IMR-90 (cell line): ENCODE results near the gene STX17. TPM values are rescaled to one million over a fixed set of nuclear protein-coding genes. Genes with fewer than 3 reads are reported as not detected.

Experiments
- ATAC-seq: fragments of 200-7000 bp; cut with Tn5 transposase; 2 replicates; pipeline ENCODE4 v1.9.1; 2020; ENCODE audit warnings: low read depth, mild to moderate bottlenecking, moderate library complexity
- BruUV-seq: library from RNA; stranded (reverse); fragments of 400-500 nt; replicated peaks from 2 replicates; lab custom pipeline; 2021; lab: Mats Ljungman, UMichigan
- CTCF ChIA-PET: fragments of 300-600 bp; formaldehyde crosslinking; extraction: SDS; loops from one replicate; lab custom pipeline; 2021; ENCODE audit warnings: antibody characterized with exemption; lab: Yijun Ruan, JAX
- POLR2A ChIA-PET: fragments of 300-600 bp; sonication (Branson Sonifier 250); formaldehyde crosslinking; loops from one replicate; lab custom pipeline; 2022; ENCODE audit warnings: antibody characterized with exemption; ENCODE audit not compliant: unreplicated experiment; lab: Charles Lee
- DNase-seq: peaks from one replicate; pipeline ENCODE4 v3.0.0; 2013
- H2AFZ ChIP-seq: replicated peaks from 2 replicates; pipeline ENCODE3; 2013; ENCODE audit warnings: low read length, mild to moderate bottlenecking; ENCODE audit not compliant: poor library complexity
- H2AK5ac ChIP-seq: 2 replicates; pipeline ENCODE4 v1.6.1; 2013; ENCODE audit warnings: low read depth, low read length, inconsistent platforms
- H2AK9ac ChIP-seq: replicated peaks from 2 replicates; pipeline ENCODE3; 2013; ENCODE audit warnings: mild to moderate bottlenecking, low read depth, low read length, moderate library complexity; ENCODE audit not compliant: poor library complexity
- H2BK120ac ChIP-seq: 2 replicates; pipeline ENCODE4 v1.6.1; 2013; ENCODE audit warnings: low read depth, low read length, inconsistent platforms
- H2BK15ac ChIP-seq: 3 replicates; pipeline ENCODE4 v1.6.1; 2013; ENCODE audit warnings: low read depth, low read length, inconsistent platforms
- H2BK20ac ChIP-seq: 2 replicates; pipeline ENCODE4 v1.6.1; 2013; ENCODE audit warnings: low read depth, mild to moderate bottlenecking, inconsistent platforms, low read length, moderate library complexity
- H2BK5ac ChIP-seq: 2 replicates; pipeline ENCODE4 v1.6.1; 2013; ENCODE audit warnings: mild to moderate bottlenecking, low read depth, low read length, inconsistent platforms; ENCODE audit not compliant: poor library complexity, severe bottlenecking
- H3K14ac ChIP-seq: replicated peaks from 2 replicates; pipeline ENCODE4 v1.6.1; 2013; ENCODE audit warnings: low read depth, low read length, inconsistent platforms
- H3K18ac ChIP-seq: 2 replicates; pipeline ENCODE4 v1.6.1; 2013; ENCODE audit warnings: low read depth, low read length, control low read depth
- H3K23ac ChIP-seq: 2 replicates; pipeline ENCODE4 v1.6.1; 2013; ENCODE audit warnings: low read depth, low read length, inconsistent platforms
- H3K27ac ChIP-seq: 2 replicates; pipeline ENCODE4 v1.5.1; 2013; ENCODE audit warnings: mild to moderate bottlenecking, control low read depth, low read length; ENCODE audit not compliant: insufficient read depth
- H3K27me3 ChIP-seq: 2 replicates; pipeline ENCODE4 v1.6.1; 2013; ENCODE audit warnings: low read length; ENCODE audit not compliant: control insufficient read depth, insufficient read depth
- H3K36me3 ChIP-seq: 2 replicates; pipeline ENCODE4 v1.6.1; 2013; ENCODE audit warnings: low read length, mixed read lengths; ENCODE audit not compliant: control insufficient read depth, insufficient read depth
- H3K4ac ChIP-seq: 2 replicates; pipeline ENCODE4 v1.6.1; 2013; ENCODE audit warnings: low read depth, low read length, inconsistent platforms
- H3K4me1 ChIP-seq: 2 replicates; pipeline ENCODE4 v1.6.1; 2013; ENCODE audit warnings: low read length, mixed read lengths; ENCODE audit not compliant: control insufficient read depth, insufficient read depth
- H3K4me2 ChIP-seq: 2 replicates; pipeline ENCODE4 v1.6.1; 2013; ENCODE audit warnings: low read depth, mild to moderate bottlenecking, control low read depth, low read length, moderate library complexity
- H3K4me3 ChIP-seq: 2 replicates; pipeline ENCODE4 v1.5.1; 2013; ENCODE audit warnings: low read depth, mild to moderate bottlenecking, control low read depth, low read length, moderate library complexity; ENCODE audit not compliant: insufficient read depth
- H3K56ac ChIP-seq: 2 replicates; pipeline ENCODE4 v1.6.1; 2013; ENCODE audit warnings: low read length, inconsistent platforms; ENCODE audit not compliant: insufficient read depth; ENCODE audit errors: extremely low read depth
- H3K79me1 ChIP-seq, 2 experiments: 2 replicates each; pipeline ENCODE4 v1.6.1; 2013; ENCODE audit warnings: low read length in 2 of 2, inconsistent platforms in 1 of 2, low read depth in 1 of 2
- H3K9ac ChIP-seq: 2 replicates; pipeline ENCODE4 v1.6.1; 2013; ENCODE audit warnings: low read depth, low read length, control low read depth
- H3K9me1 ChIP-seq: 2 replicates; pipeline ENCODE4 v1.6.1; 2013; ENCODE audit warnings: low read length, inconsistent platforms; ENCODE audit not compliant: insufficient read depth
- H3K9me3 ChIP-seq: 2 replicates; pipeline ENCODE4 v1.6.1; 2013; ENCODE audit warnings: low read length; ENCODE audit not compliant: control insufficient read depth, insufficient read depth
- H4K20me1 ChIP-seq: 2 replicates; pipeline ENCODE4 v1.6.1; 2013; ENCODE audit warnings: low read length, inconsistent platforms; ENCODE audit not compliant: insufficient read depth
- H4K5ac ChIP-seq: 2 replicates; pipeline ENCODE4 v1.6.1; 2013; ENCODE audit warnings: mild to moderate bottlenecking, low read depth, low read length, control low read depth
- H4K8ac ChIP-seq, 2 experiments: 2 replicates each; pipeline ENCODE4 v1.6.1; 2013; ENCODE audit warnings: low read depth in 2 of 2, low read length in 2 of 2, control low read depth in 1 of 2, inconsistent platforms in 1 of 2
- H4K91ac ChIP-seq: 2 replicates; pipeline ENCODE4 v1.6.1; 2013; ENCODE audit warnings: low read depth, low read length, inconsistent platforms; ENCODE audit not compliant: insufficient read depth
- BHLHE40 ChIP-seq: fragments of 150-350 bp; IDR thresholded peaks from 2 replicates; pipeline ENCODE4 v1.6.1; 2016; ENCODE audit warnings: mild to moderate bottlenecking, low read depth, low read length
- CEBPB ChIP-seq: IDR thresholded peaks from 2 replicates; pipeline ENCODE4 v1.6.1; 2012; ENCODE audit warnings: low read depth, low read length, improper control_type of control experiment
- CHD1 ChIP-seq: IDR thresholded peaks from 2 replicates; pipeline ENCODE4 v1.6.1; 2012; ENCODE audit warnings: low read depth, low read length, improper control_type of control experiment
- ELK1 ChIP-seq: fragments of 150-350 bp; IDR thresholded peaks from 2 replicates; pipeline ENCODE4 v1.6.1; 2016; ENCODE audit warnings: low read depth, mild to moderate bottlenecking, low read length, moderate library complexity, borderline replicate concordance
- FOS ChIP-seq: fragments of 150-350 bp; IDR thresholded peaks from 2 replicates; pipeline ENCODE4 v1.6.1; 2016; ENCODE audit warnings: low read depth, low read length
- MAFK ChIP-seq: IDR thresholded peaks from 2 replicates; pipeline ENCODE4 v1.6.1; 2012; ENCODE audit warnings: low read depth, low read length, improper control_type of control experiment
- MAZ ChIP-seq: IDR thresholded peaks from 2 replicates; pipeline ENCODE4 v1.6.1; 2012; ENCODE audit warnings: low read depth, mild to moderate bottlenecking, low read length, improper control_type of control experiment, moderate library complexity, borderline replicate concordance
- MXI1 ChIP-seq: IDR thresholded peaks from 2 replicates; pipeline ENCODE4 v1.6.1; 2012; ENCODE audit warnings: low read depth, mild to moderate bottlenecking, low read length, moderate library complexity, borderline replicate concordance
- NFE2L2 ChIP-seq: fragments of 150-350 bp; IDR thresholded peaks from 2 replicates; pipeline ENCODE4 v1.6.1; 2016; ENCODE audit warnings: low read depth, mild to moderate bottlenecking, low read length
- POLR2A ChIP-seq: IDR thresholded peaks from 2 replicates; pipeline ENCODE4 v1.6.1; 2012; ENCODE audit warnings: mild to moderate bottlenecking, low read depth, low read length
- RAD21 ChIP-seq: IDR thresholded peaks from 2 replicates; pipeline ENCODE4 v1.6.1; 2012; ENCODE audit warnings: low read length, improper control_type of control experiment
- RCOR1 ChIP-seq: IDR thresholded peaks from 2 replicates; pipeline ENCODE4 v1.6.1; 2012; ENCODE audit warnings: mild to moderate bottlenecking, low read length, improper control_type of control experiment; ENCODE audit not compliant: insufficient replicate concordance
- RFX5 ChIP-seq: IDR thresholded peaks from 2 replicates; pipeline ENCODE4 v1.8.0; 2012; ENCODE audit warnings: low read depth, mild to moderate bottlenecking, low read length, moderate library complexity
- SMC3 ChIP-seq: fragments of 150-350 bp; IDR thresholded peaks from 2 replicates; pipeline ENCODE4 v1.6.1; 2016; ENCODE audit warnings: low read depth, mild to moderate bottlenecking, antibody characterized with exemption, low read length, moderate library complexity
- WGBS, 2 experiments: methylation state at CpG; one replicate each; pipeline versions ENCODE4 v1.1.5 to v1.1.7; 2013; ENCODE audit warnings: missing lambda C conversion rate in 2 of 2; ENCODE audit not compliant: insufficient read length in 1 of 2; ENCODE audit errors: extremely low coverage in 2 of 2; 5-methylcytosine and 5-hydroxymethylcytosine counted together
- dilution Hi-C: fragments of 300-500 bp; cut with HindIII; formaldehyde crosslinking; loops from one replicate; pipeline ENCODE4 v1.14.3; 2018; ENCODE audit warnings: low sequenced_read_pairs; ENCODE audit not compliant: unreplicated experiment
- in situ Hi-C: fragments of 300-500 bp; cut with MboI; formaldehyde crosslinking; loops from 3 replicates; pipeline ENCODE4 v1.14.3; 2019; ENCODE audit warnings: low sequenced_read_pairs, inconsistent platforms, mixed read lengths
- intact Hi-C: fragments of 100-400 bp; cut with micrococcal nuclease; formaldehyde crosslinking; loops from 2 replicates; pipeline ENCODE4 v1.10.0; 2022
- polyA plus RNA-seq, 3 experiments: library from polyadenylated mRNA; depleted of rRNA; stranded (reverse); fragments of >200 nt; gene quantifications; 2 replicates each; pipeline ENCODE4 v1.2.3, GENCODE V29; 2012; ENCODE audit warnings: low replicate concordance in 1 of 3
- total RNA-seq: library from RNA; depleted of rRNA; stranded (reverse); fragments of >200 nt; gene quantifications from 2 replicates; pipeline ENCODE4 v1.2.3, GENCODE V29; 2012
- TF ChIP-seq, protein P1 (sequence below): conservative IDR thresholded peaks from 2 replicates; pipeline ENCODE4 v1.5.1; 2012; ENCODE audit warnings: mild to moderate bottlenecking, low read depth, low read length, improper control_type of control experiment
- TF ChIP-seq, protein P2 (sequence below): fragments of 150-350 bp; IDR thresholded peaks from 2 replicates; pipeline ENCODE4 v1.6.1; 2017; ENCODE audit warnings: mild to moderate bottlenecking, antibody characterized with exemption, low read length, low read depth

STX17 gene
- total and polyA plus RNA-seq, 2 of the 4 experiments (the other 2 are of a cell fraction): 6.2 to 11.7 TPM

DNA sequence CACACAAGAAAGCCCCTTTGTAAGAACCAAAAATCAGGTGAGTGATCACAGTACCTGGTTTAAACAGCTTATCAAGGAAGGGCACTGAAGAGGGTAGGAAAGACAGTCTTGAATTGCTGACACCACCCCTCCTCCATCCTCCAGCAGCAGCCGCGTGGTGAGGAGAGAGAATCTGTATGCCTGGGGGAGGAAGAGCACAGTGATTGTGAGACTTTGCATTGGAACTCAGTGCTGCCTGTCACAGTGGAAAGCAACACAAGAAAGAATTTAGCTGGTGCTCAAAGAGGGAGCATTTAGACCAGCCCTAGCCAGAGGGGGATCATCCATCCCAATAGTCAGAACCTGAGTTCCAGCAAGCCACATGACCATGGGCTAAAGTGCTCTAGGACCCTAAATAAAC is 11.6 kb upstream of the STX17 start:
- H4K5ac ChIP-seq: no peak overlapping the region
- POLR2A ChIA-PET: no interaction called here
- no peak overlapping the region for H3K4ac ChIP-seq
- H3K14ac ChIP-seq: no peak overlapping the region
- no peaks in the 10 kb centered on the region for H3K9me1 ChIP-seq
- DNase-seq (no peak), ATAC-seq (no peak; the same call in 1 of the 2 replicates)
- BruUV-seq: no TSS peak
- no peak overlapping the region for H2BK20ac ChIP-seq
- CTCF ChIA-PET: no interaction called here
- no peak for TF ChIP-seq ELK1
- TF ChIP-seq FOS: no peak
- no peak for TF ChIP-seq MXI1
- no peak for TF ChIP-seq POLR2A
- TF ChIP-seq, protein P1, sequence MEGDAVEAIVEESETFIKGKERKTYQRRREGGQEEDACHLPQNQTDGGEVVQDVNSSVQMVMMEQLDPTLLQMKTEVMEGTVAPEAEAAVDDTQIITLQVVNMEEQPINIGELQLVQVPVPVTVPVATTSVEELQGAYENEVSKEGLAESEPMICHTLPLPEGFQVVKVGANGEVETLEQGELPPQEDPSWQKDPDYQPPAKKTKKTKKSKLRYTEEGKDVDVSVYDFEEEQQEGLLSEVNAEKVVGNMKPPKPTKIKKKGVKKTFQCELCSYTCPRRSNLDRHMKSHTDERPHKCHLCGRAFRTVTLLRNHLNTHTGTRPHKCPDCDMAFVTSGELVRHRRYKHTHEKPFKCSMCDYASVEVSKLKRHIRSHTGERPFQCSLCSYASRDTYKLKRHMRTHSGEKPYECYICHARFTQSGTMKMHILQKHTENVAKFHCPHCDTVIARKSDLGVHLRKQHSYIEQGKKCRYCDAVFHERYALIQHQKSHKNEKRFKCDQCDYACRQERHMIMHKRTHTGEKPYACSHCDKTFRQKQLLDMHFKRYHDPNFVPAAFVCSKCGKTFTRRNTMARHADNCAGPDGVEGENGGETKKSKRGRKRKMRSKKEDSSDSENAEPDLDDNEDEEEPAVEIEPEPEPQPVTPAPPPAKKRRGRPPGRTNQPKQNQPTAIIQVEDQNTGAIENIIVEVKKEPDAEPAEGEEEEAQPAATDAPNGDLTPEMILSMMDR: no peak
- TF ChIP-seq CEBPB: no peak
- TF ChIP-seq RCOR1: no peak
- no peak for TF ChIP-seq BHLHE40
- no peak for TF ChIP-seq NFE2L2
- no peak for TF ChIP-seq MAFK
- TF ChIP-seq CHD1: no peak
- no peak for TF ChIP-seq SMC3
- TF ChIP-seq RFX5: no peak
- TF ChIP-seq, protein P2, sequence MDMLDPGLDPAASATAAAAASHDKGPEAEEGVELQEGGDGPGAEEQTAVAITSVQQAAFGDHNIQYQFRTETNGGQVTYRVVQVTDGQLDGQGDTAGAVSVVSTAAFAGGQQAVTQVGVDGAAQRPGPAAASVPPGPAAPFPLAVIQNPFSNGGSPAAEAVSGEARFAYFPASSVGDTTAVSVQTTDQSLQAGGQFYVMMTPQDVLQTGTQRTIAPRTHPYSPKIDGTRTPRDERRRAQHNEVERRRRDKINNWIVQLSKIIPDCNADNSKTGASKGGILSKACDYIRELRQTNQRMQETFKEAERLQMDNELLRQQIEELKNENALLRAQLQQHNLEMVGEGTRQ: no peak
- TF ChIP-seq MAZ: no peak
- TF ChIP-seq RAD21: no peak
- H3K27ac ChIP-seq: no peak overlapping the region
- no peaks in the 10 kb centered on the region for H4K20me1 ChIP-seq
- in situ Hi-C loops: no loop called here
- no peaks in the 10 kb centered on the region for H3K36me3 ChIP-seq
- WGBS, 2 experiments: no CpG with 5 or more reads among the region's 2 CpGs
- H2AK5ac ChIP-seq: no peak overlapping the region
- no peak overlapping the region for H3K18ac ChIP-seq
- no peak overlapping the region for H4K91ac ChIP-seq
- intact Hi-C loops: no loop called here
- no peak overlapping the region for H3K9ac ChIP-seq
- no peak overlapping the region for H2AK9ac ChIP-seq
- no peak overlapping the region for H2BK5ac ChIP-seq
- H3K9me3 ChIP-seq: no peaks in the 10 kb centered on the region
- dilution Hi-C loops: no loop called here
- H3K79me1 ChIP-seq: no peaks in the 10 kb centered on the region
- no peak overlapping the region for H2BK120ac ChIP-seq
- peaks cover 36% of the 10 kb centered on the region for H3K27me3 ChIP-seq
- H3K23ac ChIP-seq: no peak overlapping the region
- no peaks in the 10 kb centered on the region for H3K4me1 ChIP-seq
- no peak overlapping the region for H3K56ac ChIP-seq
- no peak overlapping the region for H4K8ac ChIP-seq
- H2BK15ac ChIP-seq: no peak overlapping the region
- peak overlapping the region; percentile 19 for H2AFZ ChIP-seq
- H3K4me3 ChIP-seq: no peak overlapping the region
- no peak overlapping the region for H3K4me2 ChIP-seq
